HepG2 (cell line): ENCODE data around the gene ZPR1. TPM values are rescaled to one million over a fixed set of nuclear protein-coding genes. Genes with fewer than 3 reads are reported as not detected.

Source experiments
- ARNT2 ChIP-seq: sonication (generic); formaldehyde crosslinking; IDR thresholded peaks from 2 replicates; pipeline ENCODE4 v1.8.0; 2022; ENCODE audit warnings: mild to moderate bottlenecking, low read depth, missing genetic modification reagents, moderate library complexity
- BRD4 ChIP-seq: sonication (generic); formaldehyde crosslinking; IDR thresholded peaks from 2 replicates; pipeline ENCODE4 v1.4.0; 2020; ENCODE audit warnings: missing genetic modification reagents
- KDM1A ChIP-seq: IDR thresholded peaks from 2 replicates; pipeline ENCODE4 v1.6.1; 2016; ENCODE audit warnings: missing compliant biosample characterization
- MYPOP ChIP-seq: sonication (generic); formaldehyde crosslinking; IDR thresholded peaks from 2 replicates; pipeline ENCODE4 v1.8.1; 2023; ENCODE audit warnings: mild to moderate bottlenecking, moderate library complexity, missing genetic modification reagents
- NFATC3 ChIP-seq: sonication (generic); formaldehyde crosslinking; IDR thresholded peaks from 2 replicates; pipeline ENCODE4 v1.5.1; 2020; ENCODE audit warnings: mild to moderate bottlenecking, missing genetic modification reagents
- PCBP1 ChIP-seq: fragments of 200-400 bp; formaldehyde crosslinking; IDR thresholded peaks from 2 replicates; pipeline ENCODE4 v1.6.1; 2017; ENCODE audit warnings: mild to moderate bottlenecking, low read depth, low read length, borderline replicate concordance
- RARA ChIP-seq: IDR thresholded peaks from 2 replicates; pipeline ENCODE4 v1.6.1; 2016; ENCODE audit warnings: missing genetic modification reagents, missing compliant biosample characterization
- RARG ChIP-seq: sonication (generic); formaldehyde crosslinking; IDR thresholded peaks from 2 replicates; pipeline ENCODE4 v1.4.0; 2020; ENCODE audit warnings: low read depth, mild to moderate bottlenecking, missing genetic modification reagents
- RXRB ChIP-seq: IDR thresholded peaks from 2 replicates; pipeline ENCODE4 v1.6.1; 2016; ENCODE audit warnings: borderline replicate concordance, missing genetic modification reagents, missing compliant biosample characterization
- SMC3 ChIP-seq: IDR thresholded peaks from 2 replicates; pipeline ENCODE4 v1.6.1; 2011; ENCODE audit warnings: low read length, improper control_type of control experiment
- SNAPC4 ChIP-seq: sonication (generic); formaldehyde crosslinking; IDR thresholded peaks from 2 replicates; pipeline ENCODE4 v1.4.0; 2020; ENCODE audit warnings: mild to moderate bottlenecking, missing genetic modification reagents
- TCF7 ChIP-seq: sonication (generic); IDR thresholded peaks from 2 replicates; pipeline ENCODE4 v1.6.1; 2016; ENCODE audit warnings: antibody characterized with exemption, low read depth
- THAP7 ChIP-seq: sonication (generic); formaldehyde crosslinking; IDR thresholded peaks from 2 replicates; pipeline ENCODE4 v1.8.1; 2023; ENCODE audit warnings: mild to moderate bottlenecking, missing genetic modification reagents
- ZBTB42 ChIP-seq: sonication (generic); formaldehyde crosslinking; IDR thresholded peaks from 2 replicates; pipeline ENCODE4 v1.5.0; 2020; ENCODE audit warnings: mild to moderate bottlenecking, missing genetic modification reagents
- ZC3H13 ChIP-seq: sonication (generic); formaldehyde crosslinking; IDR thresholded peaks from 2 replicates; pipeline ENCODE4 v1.8.1; 2023; ENCODE audit warnings: mild to moderate bottlenecking, missing genetic modification reagents, moderate library complexity
- ZNF740 ChIP-seq: sonication (generic); formaldehyde crosslinking; IDR thresholded peaks from 2 replicates; pipeline ENCODE4 v1.4.0; 2020; ENCODE audit warnings: missing genetic modification reagents
- ZXDC ChIP-seq: sonication (generic); formaldehyde crosslinking; IDR thresholded peaks from 2 replicates; pipeline ENCODE4 v1.5.0; 2020; ENCODE audit warnings: mild to moderate bottlenecking, missing genetic modification reagents
- polyA plus RNA-seq, 8 experiments: library from polyadenylated mRNA; depleted of rRNA in 3 of 8; stranded (reverse) in 7 of 8; unstranded in 1 of 8; fragments of >200 nt; fragmentation: Illumina TruSeq in 4 of 8; extraction: Trizol in 4 of 8; gene quantifications; 2 replicates each; pipeline versions ENCODE4 v1.2.1 to v1.2.3, GENCODE V29; 2011 to 2016; ENCODE audit warnings: low read depth in 4 of 8, missing spikeins in 1 of 8, mixed read lengths in 1 of 8; ENCODE audit not compliant: insufficient read depth in 1 of 8
- total RNA-seq, 5 experiments: library from RNA; depleted of rRNA; stranded (reverse); fragments of >200 nt; fragmentation: Illumina TruSeq; extraction: Trizol; gene quantifications; 2 replicates each; pipeline ENCODE4 v1.2.3, GENCODE V29; 2016; ENCODE audit warnings: low read depth in 1 of 5

ZPR1 gene
- total and polyA plus RNA-seq, 2 of the 13 experiments (the other 11 are each of a cell fraction or from before 2014, with no cell fraction given): 40.0 to 79.3 TPM

- 0 out of 2 replicates have a peak, but pooled peaks have one; percentile 3 for TF ChIP-seq MYPOP (CRISPR knock-in tag)
- no peak for TF ChIP-seq NFATC3 (CRISPR knock-in tag)
- no peak for TF ChIP-seq ZXDC (CRISPR knock-in tag)
- no peak for TF ChIP-seq TCF7
- 0 out of 2 replicates have a peak, but pooled peaks have one; percentile 22 for TF ChIP-seq THAP7 (CRISPR knock-in tag)
- TF ChIP-seq ZBTB42 (CRISPR knock-in tag): no peak
- peak; percentile 72; the same call in 1 of the 2 replicates for TF ChIP-seq BRD4
- TF ChIP-seq RARA (CRISPR knock-in tag): peak; percentile 86
- TF ChIP-seq SMC3: no peak
- peak; percentile 68; the same call in 1 of the 2 replicates for TF ChIP-seq KDM1A (CRISPR knock-in tag)
- TF ChIP-seq RARG (CRISPR knock-in tag): no peak
- TF ChIP-seq ZC3H13: no peak
- no peak for TF ChIP-seq ARNT2 (CRISPR knock-in tag)
- peak; percentile 45; the same call in 1 of the 2 replicates for TF ChIP-seq RXRB (CRISPR knock-in tag)
- TF ChIP-seq SNAPC4 (CRISPR knock-in tag): no peak
- no peak for TF ChIP-seq ZNF740 (CRISPR knock-in tag)
- TF ChIP-seq PCBP1: no peak
Observed at GRCh38 chr11:116825854-116826750, 38.3 kb upstream of the ZPR1 start (continued).
